PC-3 (cell line): ENCODE measurements around the gene PTGIS.

Source experiments
- CTCF ChIP-seq: fragments of 300-600 bp; sonication (generic); conservative IDR thresholded peaks from 2 replicates; pipeline ENCODE4 v1.5.1; 2017; ENCODE audit warnings: antibody characterized with exemption, low read depth, mild to moderate bottlenecking, low read length
- EZH2 ChIP-seq: fragments of 300-600 bp; sonication (generic); IDR thresholded peaks from one replicate; pipeline ENCODE4 v1.6.1; 2017; ENCODE audit warnings: antibody characterized with exemption, mild to moderate bottlenecking, low read length; ENCODE audit not compliant: unreplicated experiment
- EZH2phosphoT487 ChIP-seq: fragments of 300-600 bp; sonication (generic); IDR thresholded peaks from 2 replicates; pipeline ENCODE4 v1.6.1; 2018; ENCODE audit warnings: mild to moderate bottlenecking, antibody characterized with exemption, low read length, borderline replicate concordance

- TF ChIP-seq CTCF (no peak), EZH2 (no peak), EZH2phosphoT487 (no peak)
Measured at GRCh38 chr20:49549801-49550551, 18.0 kb downstream of the PTGIS start.
